ENCODE measurements around the gene SPSB1.

DNA sequence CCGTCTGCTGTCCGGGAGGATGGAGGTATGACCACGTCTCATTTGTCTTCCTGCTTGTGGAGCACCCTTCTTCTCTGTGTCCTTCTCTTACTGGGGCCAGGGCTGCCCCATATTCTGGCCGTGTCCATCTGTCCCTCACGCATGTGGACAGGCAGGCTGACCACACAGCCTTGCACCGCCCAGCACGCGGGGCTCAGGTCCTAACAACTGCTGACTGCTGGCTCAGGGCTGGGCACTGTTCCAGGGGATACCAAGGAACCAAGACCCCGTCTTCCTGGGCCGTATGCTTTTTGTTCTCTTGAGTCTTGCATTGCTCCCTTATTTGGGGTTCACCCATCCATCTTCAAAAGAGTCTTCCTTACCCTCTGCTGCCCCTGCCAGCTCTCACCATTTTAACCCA, 17.5 kb upstream of the SPSB1 start:
- TF ChIP-seq SPI1 (IDR thresholded peaks at IDR 0.05; ENCODE audit: borderline replicate concordance, low read depth) = no peak
- TF ChIP-seq, protein P1, sequence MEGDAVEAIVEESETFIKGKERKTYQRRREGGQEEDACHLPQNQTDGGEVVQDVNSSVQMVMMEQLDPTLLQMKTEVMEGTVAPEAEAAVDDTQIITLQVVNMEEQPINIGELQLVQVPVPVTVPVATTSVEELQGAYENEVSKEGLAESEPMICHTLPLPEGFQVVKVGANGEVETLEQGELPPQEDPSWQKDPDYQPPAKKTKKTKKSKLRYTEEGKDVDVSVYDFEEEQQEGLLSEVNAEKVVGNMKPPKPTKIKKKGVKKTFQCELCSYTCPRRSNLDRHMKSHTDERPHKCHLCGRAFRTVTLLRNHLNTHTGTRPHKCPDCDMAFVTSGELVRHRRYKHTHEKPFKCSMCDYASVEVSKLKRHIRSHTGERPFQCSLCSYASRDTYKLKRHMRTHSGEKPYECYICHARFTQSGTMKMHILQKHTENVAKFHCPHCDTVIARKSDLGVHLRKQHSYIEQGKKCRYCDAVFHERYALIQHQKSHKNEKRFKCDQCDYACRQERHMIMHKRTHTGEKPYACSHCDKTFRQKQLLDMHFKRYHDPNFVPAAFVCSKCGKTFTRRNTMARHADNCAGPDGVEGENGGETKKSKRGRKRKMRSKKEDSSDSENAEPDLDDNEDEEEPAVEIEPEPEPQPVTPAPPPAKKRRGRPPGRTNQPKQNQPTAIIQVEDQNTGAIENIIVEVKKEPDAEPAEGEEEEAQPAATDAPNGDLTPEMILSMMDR (IDR thresholded peaks at IDR 0.05; ENCODE audit: insufficient read depth, low read length) = no peak
- no peak for TF ChIP-seq GABPA (IDR thresholded peaks at IDR 0.05; ENCODE audit: low read depth)
- no peak for TF ChIP-seq POLR2AphosphoS5 (IDR thresholded peaks at IDR 0.05; ENCODE audit: low read depth)

Data from HL-60 (cell line).